Gastrocnemius medialis (tissue), 4 donors: ENCODE measurements around the gene TEX11.

Source experiments
- POLR2A ChIP-seq, 2 donors: fragments of 450-650 bp; IDR thresholded peaks; one replicate each; pipeline ENCODE4 v1.6.1; 2017; ENCODE audit warnings: antibody characterized with exemption in 2 of 2, mild to moderate bottlenecking in 2 of 2, moderate library complexity in 2 of 2
- TF ChIP-seq, protein P1 (sequence below), 5 experiments: fragments of 450-650 bp in 3 of 5; fragments of 200-600 bp in 2 of 5; sonication (generic) in 2 of 5; IDR thresholded peaks in 4 of 5; conservative IDR thresholded peaks in 1 of 5; 1 replicate in 4 of 5; 2 replicates in 1 of 5; pipeline ENCODE4 v1.5.1; 2016 to 2019; ENCODE audit warnings: antibody characterized with exemption in 5 of 5, mild to moderate bottlenecking in 3 of 5, moderate library complexity in 3 of 5

DNA sequence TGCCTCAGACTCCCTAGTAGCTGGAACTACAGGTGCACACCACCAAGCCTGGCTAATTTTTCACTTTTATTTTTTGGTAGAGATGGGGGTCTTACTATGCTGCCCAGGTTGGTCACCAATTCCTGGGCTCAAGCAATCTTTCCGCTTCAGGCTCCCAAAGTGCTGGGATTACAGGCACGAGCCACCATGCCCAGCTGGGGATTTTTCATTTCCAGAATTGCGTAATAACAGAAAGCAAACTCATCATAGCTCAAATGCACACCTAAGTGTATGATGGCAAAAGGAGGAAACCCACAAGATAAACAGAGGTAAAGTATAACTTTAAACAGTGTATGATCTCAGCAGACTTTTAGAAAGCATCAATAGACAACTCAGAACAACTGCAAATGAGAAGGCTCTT lies 56.2 kb downstream of the TEX11 start:
- TF ChIP-seq, protein P1, sequence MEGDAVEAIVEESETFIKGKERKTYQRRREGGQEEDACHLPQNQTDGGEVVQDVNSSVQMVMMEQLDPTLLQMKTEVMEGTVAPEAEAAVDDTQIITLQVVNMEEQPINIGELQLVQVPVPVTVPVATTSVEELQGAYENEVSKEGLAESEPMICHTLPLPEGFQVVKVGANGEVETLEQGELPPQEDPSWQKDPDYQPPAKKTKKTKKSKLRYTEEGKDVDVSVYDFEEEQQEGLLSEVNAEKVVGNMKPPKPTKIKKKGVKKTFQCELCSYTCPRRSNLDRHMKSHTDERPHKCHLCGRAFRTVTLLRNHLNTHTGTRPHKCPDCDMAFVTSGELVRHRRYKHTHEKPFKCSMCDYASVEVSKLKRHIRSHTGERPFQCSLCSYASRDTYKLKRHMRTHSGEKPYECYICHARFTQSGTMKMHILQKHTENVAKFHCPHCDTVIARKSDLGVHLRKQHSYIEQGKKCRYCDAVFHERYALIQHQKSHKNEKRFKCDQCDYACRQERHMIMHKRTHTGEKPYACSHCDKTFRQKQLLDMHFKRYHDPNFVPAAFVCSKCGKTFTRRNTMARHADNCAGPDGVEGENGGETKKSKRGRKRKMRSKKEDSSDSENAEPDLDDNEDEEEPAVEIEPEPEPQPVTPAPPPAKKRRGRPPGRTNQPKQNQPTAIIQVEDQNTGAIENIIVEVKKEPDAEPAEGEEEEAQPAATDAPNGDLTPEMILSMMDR (IDR thresholded peaks at IDR 0.05 in 4 of 5, conservative IDR thresholded peaks at IDR 0.05 in 1 of 5) = no peak
- TF ChIP-seq POLR2A (IDR thresholded peaks at IDR 0.05) = no peak
